MM.1S (cell line): ENCODE results near the gene ADPRH.

Experiments
- DNase-seq: peaks from one replicate; pipeline ENCODE4 v3.0.0-alpha.2; 2015
- H2AFZ ChIP-seq: fragments of 300-600 bp; sonication (generic); 2 replicates; pipeline ENCODE4 v1.6.0; 2016; ENCODE audit warnings: antibody characterized with exemption, low read length
- H3F3A ChIP-seq: fragments of 300-600 bp; sonication (generic); 2 replicates; pipeline ENCODE4 v1.6.1; 2016; ENCODE audit warnings: mild to moderate bottlenecking, antibody characterized with exemption, low read length, moderate library complexity, mixed read lengths; ENCODE audit not compliant: insufficient read depth
- H3K27ac ChIP-seq: fragments of 300-600 bp; sonication (generic); 2 replicates; pipeline ENCODE4 v1.5.1; 2016; ENCODE audit warnings: mild to moderate bottlenecking, low read length
- H3K27me3 ChIP-seq: fragments of 300-600 bp; sonication (generic); replicated peaks from 2 replicates; pipeline ENCODE4 v1.6.0; 2016; ENCODE audit warnings: low read length; ENCODE audit not compliant: insufficient read depth
- H3K36me3 ChIP-seq: fragments of 300-600 bp; sonication (generic); replicated peaks from 2 replicates; pipeline ENCODE4 v1.6.1; 2016; ENCODE audit warnings: mild to moderate bottlenecking, low read length, mixed read lengths; ENCODE audit not compliant: insufficient read depth
- H3K4me1 ChIP-seq: fragments of 300-600 bp; sonication (generic); 2 replicates; pipeline ENCODE4 v1.6.1; 2016; ENCODE audit warnings: low read length, mixed read lengths
- H3K4me2 ChIP-seq: fragments of 300-600 bp; sonication (generic); 2 replicates; pipeline ENCODE4 v1.6.0; 2016; ENCODE audit warnings: low read depth, low read length
- H3K4me3 ChIP-seq: fragments of 300-600 bp; sonication (generic); 2 replicates; pipeline ENCODE4 v1.5.1; 2016; ENCODE audit warnings: low read length, mixed read lengths
- H3K79me2 ChIP-seq: fragments of 300-600 bp; sonication (generic); 2 replicates; pipeline ENCODE4 v1.6.1; 2016; ENCODE audit warnings: mixed run types, low read length, mixed read lengths
- H3K9ac ChIP-seq: fragments of 300-600 bp; sonication (generic); 2 replicates; pipeline ENCODE4 v1.6.1; 2016; ENCODE audit warnings: low read length, mixed read lengths
- H3K9me2 ChIP-seq: fragments of 300-600 bp; sonication (generic); replicated peaks from 2 replicates; pipeline ENCODE4 v1.6.1; 2016; ENCODE audit warnings: mild to moderate bottlenecking, low read length, mixed read lengths; ENCODE audit not compliant: insufficient read depth
- H3K9me3 ChIP-seq: fragments of 300-600 bp; sonication (generic); replicated peaks from 2 replicates; pipeline ENCODE4 v1.6.1; 2016; ENCODE audit warnings: mild to moderate bottlenecking, low read length, mixed read lengths; ENCODE audit not compliant: insufficient read depth
- H4K20me1 ChIP-seq: fragments of 300-600 bp; sonication (generic); 2 replicates; pipeline ENCODE4 v1.6.1; 2016; ENCODE audit warnings: mild to moderate bottlenecking, low read length, moderate library complexity, mixed read lengths; ENCODE audit not compliant: insufficient read depth
- EZH2 ChIP-seq: fragments of 300-600 bp; sonication (generic); optimal IDR thresholded peaks from 2 replicates; pipeline ENCODE3; 2017; ENCODE audit warnings: low read depth, mild to moderate bottlenecking, antibody characterized with exemption, low read length, mixed read lengths
- EZH2phosphoT487 ChIP-seq: fragments of 300-600 bp; sonication (generic); IDR thresholded peaks from 2 replicates; pipeline ENCODE4 v1.6.1; 2018; ENCODE audit warnings: antibody characterized with exemption, low read length
- TF ChIP-seq, protein P1 (sequence below): fragments of 300-600 bp; sonication (generic); IDR thresholded peaks from 2 replicates; pipeline ENCODE4 v1.5.1; 2016; ENCODE audit warnings: antibody characterized with exemption, low read length, mixed read lengths

Gene ADPRH

GRCh38 chr3:119541547-119541946 is 37.7 kb upstream of the ADPRH start:
- H3K9ac ChIP-seq = no peak overlapping the region
- no peaks in the 10 kb centered on the region for H3K9me2 ChIP-seq
- no peak overlapping the region for H3K4me3 ChIP-seq
- no peak overlapping the region for H3K27ac ChIP-seq
- H3K27me3 ChIP-seq = no peaks in the 10 kb centered on the region
- H3K36me3 ChIP-seq = no peaks in the 10 kb centered on the region
- no peaks in the 10 kb centered on the region for H3K79me2 ChIP-seq
- peaks cover 16% of the 10 kb centered on the region for H3K4me1 ChIP-seq
- no peak overlapping the region for H2AFZ ChIP-seq
- no peak for DNase-seq
- TF ChIP-seq, protein P1, sequence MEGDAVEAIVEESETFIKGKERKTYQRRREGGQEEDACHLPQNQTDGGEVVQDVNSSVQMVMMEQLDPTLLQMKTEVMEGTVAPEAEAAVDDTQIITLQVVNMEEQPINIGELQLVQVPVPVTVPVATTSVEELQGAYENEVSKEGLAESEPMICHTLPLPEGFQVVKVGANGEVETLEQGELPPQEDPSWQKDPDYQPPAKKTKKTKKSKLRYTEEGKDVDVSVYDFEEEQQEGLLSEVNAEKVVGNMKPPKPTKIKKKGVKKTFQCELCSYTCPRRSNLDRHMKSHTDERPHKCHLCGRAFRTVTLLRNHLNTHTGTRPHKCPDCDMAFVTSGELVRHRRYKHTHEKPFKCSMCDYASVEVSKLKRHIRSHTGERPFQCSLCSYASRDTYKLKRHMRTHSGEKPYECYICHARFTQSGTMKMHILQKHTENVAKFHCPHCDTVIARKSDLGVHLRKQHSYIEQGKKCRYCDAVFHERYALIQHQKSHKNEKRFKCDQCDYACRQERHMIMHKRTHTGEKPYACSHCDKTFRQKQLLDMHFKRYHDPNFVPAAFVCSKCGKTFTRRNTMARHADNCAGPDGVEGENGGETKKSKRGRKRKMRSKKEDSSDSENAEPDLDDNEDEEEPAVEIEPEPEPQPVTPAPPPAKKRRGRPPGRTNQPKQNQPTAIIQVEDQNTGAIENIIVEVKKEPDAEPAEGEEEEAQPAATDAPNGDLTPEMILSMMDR = no peak
- TF ChIP-seq EZH2phosphoT487 (no peak), EZH2 (no peak)
- no peaks in the 10 kb centered on the region for H3F3A ChIP-seq
- no peaks in the 10 kb centered on the region for H3K9me3 ChIP-seq
- no peak overlapping the region for H3K4me2 ChIP-seq
- H4K20me1 ChIP-seq = no peaks in the 10 kb centered on the region

DNA sequence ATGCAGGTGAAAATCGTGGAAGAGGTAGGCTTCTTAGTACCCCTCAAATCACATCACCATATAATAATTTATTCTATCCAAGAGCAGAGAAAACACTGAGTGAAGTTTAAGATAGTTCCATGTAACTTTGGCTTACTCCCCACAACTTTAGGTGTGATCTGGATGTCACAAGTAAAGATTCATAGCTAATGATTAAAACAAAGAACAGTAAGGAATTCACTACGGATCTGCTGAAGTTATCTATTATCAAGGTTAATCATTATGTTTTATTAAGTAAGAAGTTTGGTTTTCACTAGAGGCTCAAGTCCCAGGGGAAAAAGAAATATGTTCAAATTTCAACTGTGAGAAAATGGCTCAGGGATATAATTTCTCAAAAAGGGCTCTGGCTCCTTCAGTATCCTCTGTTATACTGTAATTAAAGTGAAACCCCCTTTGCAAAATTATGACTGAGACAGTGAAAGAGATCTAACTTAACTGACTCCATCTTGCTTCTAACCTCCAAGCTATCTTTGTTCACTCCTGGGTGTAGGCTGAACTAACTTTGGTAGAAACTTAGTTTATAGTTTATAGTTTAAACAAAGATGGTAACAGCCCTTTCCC is 37.0 kb upstream of the ADPRH start:
- Histone ChIP-seq H3K9me2 (no peaks in the 10 kb centered on the region), H3K79me2 (no peaks in the 10 kb centered on the region), H3K4me1 (peaks cover 16% of the 10 kb centered on the region), H3K9me3 (no peaks in the 10 kb centered on the region), H3F3A (no peaks in the 10 kb centered on the region), H3K36me3 (no peaks in the 10 kb centered on the region), H3K4me2 (no peak overlapping the region), H4K20me1 (no peaks in the 10 kb centered on the region), H3K4me3 (no peak overlapping the region), H3K27ac (no peak overlapping the region), H3K27me3 (no peaks in the 10 kb centered on the region), H3K9ac (no peak overlapping the region), H2AFZ (no peak overlapping the region)
- DNase-seq = no peak
- TF ChIP-seq EZH2 = no peak

GRCh38 chr3:119543147-119543546 is 36.1 kb upstream of the ADPRH start:
- Histone ChIP-seq H2AFZ (no peak overlapping the region), H3K4me2 (no peak overlapping the region), H3K79me2 (no peaks in the 10 kb centered on the region), H3K4me3 (no peak overlapping the region), H4K20me1 (no peaks in the 10 kb centered on the region), H3K9me3 (no peaks in the 10 kb centered on the region), H3K9me2 (no peaks in the 10 kb centered on the region), H3F3A (no peaks in the 10 kb centered on the region), H3K27me3 (no peaks in the 10 kb centered on the region), H3K36me3 (no peaks in the 10 kb centered on the region), H3K9ac (no peak overlapping the region), H3K4me1 (peaks cover 15% of the 10 kb centered on the region), H3K27ac (no peak overlapping the region)
- DNase-seq = no peak
- no peak for TF ChIP-seq EZH2
- TF ChIP-seq EZH2phosphoT487 = no peak
- TF ChIP-seq, protein P1 = no peak

- Histone ChIP-seq H3K9ac (no peak overlapping the region), H3K4me2 (no peak overlapping the region), H3K79me2 (no peaks in the 10 kb centered on the region), H3F3A (no peaks in the 10 kb centered on the region), H3K27ac (no peak overlapping the region), H2AFZ (no peak overlapping the region), H3K27me3 (no peaks in the 10 kb centered on the region), H3K4me3 (no peak overlapping the region), H3K9me3 (no peaks in the 10 kb centered on the region), H4K20me1 (no peaks in the 10 kb centered on the region), H3K36me3 (no peaks in the 10 kb centered on the region), H3K9me2 (no peaks in the 10 kb centered on the region), H3K4me1 (no peaks in the 10 kb centered on the region)
- no peak for TF ChIP-seq EZH2phosphoT487
- TF ChIP-seq, protein P1 = no peak
- TF ChIP-seq EZH2 = no peak
- DNase-seq = no peak
Measured at GRCh38 chr3:119547227-119547626, 32.1 kb upstream of the ADPRH start.
